NCI-H2107 (cell line): Measurements from ENCODE around the gene PTPN13.
"Not testable (repeated sequence)": the region's sequence is repeated elsewhere in the genome, so short reads cannot be mapped to it uniquely, and the experiment has no call there.

ENCODE experiments used
- DNase-seq: peaks from one replicate; lab custom pipeline; 2025; lab: John Stamatoyannopoulos, UW

The PTPN13 gene

GRCh38 chr4:86652332-86652932, 58.3 kb downstream of the PTPN13 start:
- DNase-seq = no peak

DNA sequence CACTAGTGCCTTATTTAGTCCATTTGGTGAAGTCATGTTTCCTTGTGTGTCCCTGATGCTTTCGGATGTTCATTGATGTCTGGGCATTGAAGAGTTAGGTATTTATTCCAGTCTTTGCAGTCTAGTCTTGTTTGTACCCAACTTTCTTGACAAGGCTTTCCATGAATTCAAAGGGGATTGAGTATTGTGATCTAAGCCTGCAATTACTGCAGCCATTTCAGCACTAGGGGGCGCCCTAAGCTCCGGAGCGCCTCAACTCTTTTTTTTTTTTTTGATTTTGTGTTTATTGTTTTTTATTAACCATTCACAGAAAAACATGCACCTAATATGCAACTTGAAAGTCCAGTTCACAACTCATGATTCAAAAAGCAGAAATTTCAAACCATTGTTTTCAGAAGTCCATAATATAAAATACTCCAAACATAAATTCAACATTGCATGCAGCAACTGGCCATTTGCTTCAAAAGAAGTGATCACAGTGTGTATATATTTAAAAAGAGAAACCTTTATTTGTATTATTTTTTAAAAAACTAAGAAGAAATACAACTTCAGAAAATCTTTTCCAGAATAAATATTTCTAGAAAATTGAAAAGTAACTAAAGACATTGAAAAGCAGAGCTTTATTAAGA, 59.2 kb downstream of the PTPN13 start:
- no peak for DNase-seq

GRCh38 chr4:86656781-86657180, 62.7 kb downstream of the PTPN13 start:
- not testable (repeated sequence) for DNase-seq

DNA sequence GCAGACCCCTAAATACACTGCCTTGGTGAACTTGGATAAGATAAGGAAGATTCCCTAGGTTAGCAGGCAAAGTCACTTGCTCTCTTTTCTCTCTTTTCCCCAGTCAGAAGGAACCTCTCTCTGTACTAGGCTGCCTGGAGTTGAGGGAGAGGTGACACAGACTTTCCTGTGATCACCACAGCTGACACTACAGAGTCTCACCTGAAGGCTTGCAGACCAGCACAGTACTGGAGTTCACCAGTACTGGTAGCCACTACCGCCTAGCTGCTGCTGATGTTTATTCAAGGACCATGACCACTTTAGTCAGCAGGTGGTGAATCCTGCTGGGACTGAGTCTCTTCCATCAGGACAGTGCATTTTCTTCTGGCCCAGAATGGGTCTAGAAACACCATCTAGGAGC, 63.3 kb downstream of the PTPN13 start:
- no peak for DNase-seq

DNA sequence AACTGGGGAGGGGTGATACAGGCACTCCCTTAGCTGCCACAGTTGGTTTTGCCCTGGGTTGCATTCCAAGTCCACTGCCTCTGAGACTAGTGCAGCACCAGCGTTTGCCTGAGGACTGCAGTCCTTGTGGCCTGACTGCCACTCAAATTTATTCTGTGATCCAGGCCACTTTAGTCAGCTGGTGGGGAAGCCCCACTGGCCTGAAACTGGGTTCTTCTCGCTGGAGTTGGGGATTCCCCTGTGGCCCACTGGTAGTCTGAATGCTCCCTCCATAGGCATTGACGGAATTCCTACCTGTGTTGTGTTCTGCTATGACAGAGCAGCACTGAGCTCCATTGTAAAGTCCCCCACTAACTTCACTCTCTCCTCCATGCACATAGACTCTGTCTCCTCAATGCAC, 63.8 kb downstream of the PTPN13 start:
- no peak for DNase-seq

- no peak for DNase-seq
These were observed 66.3 kb downstream of the PTPN13 start for GRCh38 chr4:86660401-86660800.

DNA sequence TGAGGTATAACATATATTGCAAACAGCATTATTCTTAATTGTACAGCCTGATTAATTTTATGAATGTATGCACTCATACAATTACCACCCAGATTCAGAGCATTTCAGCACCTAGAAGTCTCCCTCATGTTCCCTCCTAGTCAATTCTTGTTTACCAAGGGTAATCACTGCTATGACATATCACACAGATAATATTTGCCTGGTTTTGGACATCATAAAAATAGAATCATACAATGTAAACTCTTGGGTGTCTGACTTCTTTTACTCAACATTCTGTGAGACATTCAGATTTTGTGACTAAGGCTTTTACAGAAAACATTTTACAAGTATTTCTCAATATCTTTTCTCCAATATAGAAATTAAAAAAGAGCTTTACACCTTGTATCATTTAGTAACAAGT, 66.9 kb downstream of the PTPN13 start:
- DNase-seq = no peak

DNA sequence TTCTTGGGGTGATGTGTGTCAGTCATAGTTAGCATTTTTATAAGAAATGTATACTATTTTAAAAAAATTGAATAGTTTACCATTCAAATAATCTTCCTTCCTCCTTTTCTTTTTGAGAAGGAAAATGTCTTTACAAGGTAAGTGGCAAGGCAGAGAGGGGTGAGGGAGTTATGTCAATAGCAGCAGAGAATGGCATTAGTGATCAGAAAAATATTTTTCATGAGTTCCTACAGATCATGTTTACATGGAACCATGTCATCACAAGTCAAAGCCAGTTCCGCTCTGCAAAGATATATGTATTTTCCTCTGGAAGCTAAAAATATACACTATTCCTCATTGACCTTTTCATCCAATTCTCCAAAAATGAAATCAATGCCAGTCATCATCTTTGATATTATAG, 67.3 kb downstream of the PTPN13 start:
- no peak for DNase-seq

GRCh38 chr4:86664959-86665358, 70.8 kb downstream of the PTPN13 start:
- DNase-seq = no peak

- no peak for DNase-seq
These were observed 76.2 kb downstream of the PTPN13 start for GRCh38 chr4:86670298-86670697.

DNA sequence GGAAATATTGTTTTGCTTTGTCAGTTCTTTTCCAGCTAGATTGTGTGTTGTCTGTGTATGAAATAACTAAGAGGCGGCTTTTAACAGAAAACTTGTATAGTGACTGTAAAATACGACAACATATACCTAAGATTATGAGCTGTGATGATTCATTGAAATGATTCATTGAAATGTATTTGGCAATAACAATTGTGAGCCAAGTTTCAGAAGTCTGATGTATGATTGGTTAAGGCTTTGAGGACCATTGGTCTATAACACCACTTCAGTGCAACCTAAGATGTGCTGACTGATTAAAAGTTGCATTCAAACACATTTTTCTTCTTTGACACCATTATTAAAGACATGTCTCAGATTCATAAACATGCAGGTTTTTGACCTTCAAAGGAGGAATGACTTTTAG, 76.6 kb downstream of the PTPN13 start:
- no peak for DNase-seq

- DNase-seq = no peak
These were observed 81.4 kb downstream of the PTPN13 start for GRCh38 chr4:86675548-86675947.

DNA sequence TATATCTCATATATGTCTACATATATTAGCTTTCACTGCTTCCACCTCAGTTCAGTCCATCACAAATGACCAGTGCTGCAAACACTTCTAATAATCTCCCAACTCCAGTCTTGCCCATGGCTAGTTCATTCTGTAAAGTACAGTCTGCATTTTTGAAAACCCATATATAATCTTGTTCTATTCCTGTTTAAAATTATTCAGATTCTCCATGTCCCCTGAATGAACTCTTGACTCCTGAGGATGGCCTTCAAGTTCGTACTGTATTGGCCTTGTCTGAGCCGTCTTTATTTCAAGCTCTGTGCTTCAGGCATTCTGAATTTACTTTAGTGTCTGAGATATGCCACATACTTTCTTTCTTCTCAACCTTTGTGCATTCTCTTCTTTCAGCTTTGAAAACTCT, 84.7 kb downstream of the PTPN13 start:
- no peak for DNase-seq

DNA sequence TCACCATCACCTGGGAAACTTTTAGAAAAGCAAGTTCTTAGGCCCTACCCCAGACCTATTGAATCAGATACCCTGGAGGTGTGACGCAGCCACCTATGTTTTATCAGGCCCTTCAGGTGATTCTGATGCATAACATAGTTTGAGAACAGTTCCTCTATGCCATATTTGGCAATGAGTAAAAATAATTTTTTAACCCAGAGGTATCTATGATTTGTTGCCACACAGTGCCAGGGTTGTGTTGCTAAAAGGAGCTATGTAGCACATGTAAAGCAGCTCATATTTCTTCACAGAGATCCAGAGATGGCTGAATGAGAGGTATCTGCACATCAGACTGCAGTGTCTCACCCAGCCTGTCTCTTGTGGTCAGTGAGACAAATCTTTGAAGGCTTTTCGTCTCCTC, 85.3 kb downstream of the PTPN13 start:
- DNase-seq = no peak

DNA sequence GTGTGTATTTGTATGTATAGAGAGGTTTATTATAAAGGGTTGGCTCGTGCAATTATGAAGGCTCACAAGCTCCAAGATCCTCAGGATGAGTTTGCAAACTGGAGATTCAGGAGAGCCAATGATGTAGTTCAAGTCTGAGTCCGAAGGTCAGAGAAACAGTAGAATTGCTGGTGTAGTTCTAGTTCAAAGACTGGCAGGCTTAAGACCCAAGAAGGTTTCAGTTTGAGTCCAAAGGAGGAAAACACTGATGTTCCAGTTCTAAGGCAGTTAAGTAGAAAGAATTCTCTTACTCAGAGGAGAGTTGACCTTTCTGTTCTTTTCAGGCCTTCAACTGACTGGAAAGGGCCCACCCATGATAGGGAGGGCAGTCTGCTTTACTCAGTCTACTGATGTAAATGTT, 89.1 kb downstream of the PTPN13 start:
- no peak for DNase-seq

DNA sequence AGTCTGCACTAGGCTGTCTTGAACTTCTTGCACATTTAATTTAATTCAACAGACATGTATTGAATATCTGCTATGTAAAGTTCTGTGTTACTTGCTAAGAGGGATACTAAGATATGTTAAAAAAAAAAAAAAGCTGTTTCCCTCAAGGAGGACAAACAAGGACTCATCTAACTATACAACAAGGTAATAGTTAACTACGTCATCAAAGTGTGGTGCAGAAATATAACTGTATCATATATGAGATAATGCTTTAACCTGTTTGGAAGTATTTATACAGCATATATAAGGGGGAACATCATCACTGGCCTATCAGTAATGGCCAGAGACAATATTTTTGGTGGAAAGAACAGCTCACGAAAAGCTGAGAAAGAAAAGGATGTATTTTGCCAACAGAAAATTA, 89.9 kb downstream of the PTPN13 start:
- no peak for DNase-seq

GRCh38 chr4:86685401-86685800, 91.3 kb downstream of the PTPN13 start:
- no peak for DNase-seq

DNA sequence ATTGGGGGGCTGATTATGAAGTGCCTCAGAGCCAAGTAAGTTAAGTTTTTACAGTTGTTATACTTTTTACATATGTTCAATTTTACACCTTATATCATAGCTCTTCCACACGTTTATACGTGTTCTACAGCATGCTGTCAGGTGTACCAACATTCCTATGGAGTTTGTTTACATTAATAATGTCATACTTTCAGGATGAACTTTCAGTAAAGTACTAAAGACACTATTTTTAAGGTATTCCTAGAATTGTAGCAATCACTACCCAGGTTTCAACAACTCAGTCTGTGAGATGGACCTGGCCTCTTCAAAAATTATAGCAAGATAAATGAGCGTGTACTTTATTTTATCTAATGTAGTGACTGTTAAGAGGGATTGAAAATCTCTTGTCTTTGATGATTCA, 92.6 kb downstream of the PTPN13 start:
- no peak for DNase-seq

DNA sequence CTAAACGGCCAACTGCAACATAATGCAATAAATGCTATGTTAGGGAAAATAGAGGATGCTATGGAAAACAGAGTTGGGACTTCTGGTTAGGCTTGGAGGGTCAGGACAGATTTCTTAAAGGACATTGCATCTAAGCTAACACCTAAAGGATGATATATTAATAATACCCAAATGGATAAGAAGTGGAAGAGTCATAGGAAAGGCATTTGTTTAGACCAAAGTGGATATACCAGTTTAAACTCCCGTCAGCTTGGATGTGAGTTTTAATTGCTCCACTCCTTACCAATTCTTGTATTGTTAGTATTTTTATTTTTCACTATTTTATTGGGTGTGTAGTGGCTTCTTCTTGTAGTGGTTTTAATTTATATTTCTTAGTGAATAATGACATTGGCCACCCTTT, 93.9 kb downstream of the PTPN13 start:
- no peak for DNase-seq

DNA sequence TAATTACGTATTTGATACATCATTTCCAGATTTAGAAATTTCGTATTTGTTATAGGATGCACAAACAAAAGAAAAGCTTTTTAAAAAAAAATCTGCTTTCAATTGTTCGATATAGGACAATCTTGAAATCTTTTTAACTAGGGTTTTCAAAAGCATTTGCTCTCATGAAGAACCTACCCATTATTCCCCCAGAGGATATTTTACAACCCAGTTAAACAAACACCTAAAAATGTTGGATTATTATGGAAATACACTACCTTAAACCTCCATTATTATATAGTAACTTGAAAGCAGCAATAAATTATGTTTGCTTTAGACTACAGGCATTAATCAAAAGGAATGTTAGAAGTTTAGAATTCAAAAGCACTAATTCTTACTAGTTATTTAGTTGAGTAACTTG, 110.5 kb downstream of the PTPN13 start:
- DNase-seq = no peak

- DNase-seq = no peak
These were observed 112.9 kb downstream of the PTPN13 start for GRCh38 chr4:86706923-86707597.

GRCh38 chr4:86717651-86718050, 123.5 kb downstream of the PTPN13 start:
- DNase-seq = no peak

GRCh38 chr4:86718152-86718551, 124.0 kb downstream of the PTPN13 start:
- DNase-seq = no peak

DNA sequence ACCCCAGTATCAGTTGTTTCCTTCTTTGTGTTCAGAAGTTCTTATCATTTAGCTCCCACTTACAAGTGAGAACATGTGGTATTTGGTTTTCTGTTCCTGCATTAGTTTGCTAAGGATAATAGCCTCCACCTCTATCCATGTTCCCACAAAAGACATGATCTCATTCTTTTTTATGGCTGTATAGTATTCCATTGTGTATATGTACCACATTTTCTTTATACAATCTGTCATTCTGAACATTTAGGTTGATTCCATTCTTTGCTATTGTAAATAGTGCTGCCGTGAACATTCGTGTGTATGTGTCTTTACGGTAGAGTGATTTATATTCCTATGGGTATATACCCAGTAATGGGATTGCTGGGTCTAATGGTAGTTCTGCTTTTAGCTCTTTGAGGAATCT, 125.0 kb downstream of the PTPN13 start:
- DNase-seq = not testable (repeated sequence)
